Activated CD4-positive, alpha-beta T cell treated with anti-CD3 and anti-CD28 coated beads for 4 hours (primary cell): Measurements from ENCODE around the gene CLCA2.

Source experiments
- DNase-seq, 2 donors: peaks; one replicate each; pipeline ENCODE4 v3.0.0-alpha.2; 2020

CLCA2 gene

GRCh38 chr1:86423873-86424272 lies at the start of gene CLCA2:
TSS of gene CLCA2 (plus strand) at chr1:86424171. CDS start at chr1:86424248, 77 bp downstream.
- DNase-seq: no peak

- no peak for DNase-seq
Measured at GRCh38 chr1:86375688-86376087, 48.3 kb upstream of the CLCA2 start.

- no peak for DNase-seq
Measured at GRCh38 chr1:86377341-86377740, 46.6 kb upstream of the CLCA2 start.

GRCh38 chr1:86378813-86379212 lies 45.2 kb upstream of the CLCA2 start:
- DNase-seq: no peak

- peak in 1 of 2 donors; percentile 18 for DNase-seq
Measured at GRCh38 chr1:86380257-86380861, 43.6 kb upstream of the CLCA2 start.

- no peak for DNase-seq
Measured at GRCh38 chr1:86381223-86381622, 42.7 kb upstream of the CLCA2 start.

- DNase-seq: no peak
Measured at GRCh38 chr1:86382878-86383277, 41.1 kb upstream of the CLCA2 start.

GRCh38 chr1:86387916-86388627 lies 35.9 kb upstream of the CLCA2 start:
- DNase-seq: no peak

- no peak for DNase-seq
Measured at GRCh38 chr1:86388777-86389176, 35.2 kb upstream of the CLCA2 start.

GRCh38 chr1:86389307-86389706 lies 34.7 kb upstream of the CLCA2 start:
- DNase-seq: no peak

- no peak for DNase-seq
Measured at GRCh38 chr1:86394416-86394815, 29.6 kb upstream of the CLCA2 start.

- peak; percentile 83 to 85 for DNase-seq
Measured at GRCh38 chr1:86395751-86396497, 28.0 kb upstream of the CLCA2 start, which contains the start of gene ODF2L. TSS of gene ODF2L (minus strand) at chr1:86396323. CDS start at chr1:86387027, 9,296 bp downstream.

GRCh38 chr1:86396498-86396890 lies 27.5 kb upstream of the CLCA2 start:
- DNase-seq: no peak

GRCh38 chr1:86409416-86410021 lies 14.5 kb upstream of the CLCA2 start:
- DNase-seq: no peak

GRCh38 chr1:86410879-86411278 lies 13.1 kb upstream of the CLCA2 start:
- DNase-seq: no peak

GRCh38 chr1:86416343-86416742 lies 7.6 kb upstream of the CLCA2 start:
- DNase-seq: no peak

- DNase-seq: peak in 1 of 2 donors; percentile 39
Measured at GRCh38 chr1:86419277-86419903, 4.6 kb upstream of the CLCA2 start.

- DNase-seq: no peak
Measured at GRCh38 chr1:86421601-86422280, 2.2 kb upstream of the CLCA2 start.

GRCh38 chr1:86423473-86423872 lies 498 bp upstream of the CLCA2 start:
- no peak for DNase-seq

- no peak for DNase-seq
Measured at GRCh38 chr1:86429122-86429725, 5.3 kb downstream of the CLCA2 start.

- DNase-seq: no peak
Measured at GRCh38 chr1:86429835-86430234, 5.9 kb downstream of the CLCA2 start.

GRCh38 chr1:86430376-86430775 lies 6.4 kb downstream of the CLCA2 start:
- no peak for DNase-seq
